HG03575 (cell line): ENCODE results near the gene RSF1.

Source experiments
- ATAC-seq: cut with Tn5 transposase; IDR thresholded peaks from one replicate; pipeline ENCODE4 v1.9.1; 2021; ENCODE audit not compliant: unreplicated experiment, insufficient number of reproducible peaks, low FRiP score; ENCODE audit errors: extremely low read depth

The RSF1 gene

DNA sequence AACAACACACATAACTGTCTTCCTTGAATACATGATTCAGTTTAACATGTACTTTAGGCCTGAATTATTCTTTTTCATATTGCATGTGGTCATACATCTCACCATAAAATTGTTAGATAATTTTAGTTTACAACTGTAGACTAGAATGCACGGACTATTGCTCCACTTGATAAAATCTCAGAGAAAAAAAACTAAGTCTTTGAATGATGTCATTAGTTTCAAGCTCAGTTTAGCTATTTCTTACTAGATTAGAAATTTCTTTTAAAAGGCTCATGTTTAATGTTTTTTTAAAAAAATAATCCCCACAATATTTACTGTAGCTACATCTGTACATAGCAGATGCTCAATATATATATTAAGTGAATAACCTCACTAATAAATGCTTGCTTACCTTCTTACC lies 5.1 kb downstream of the RSF1 start:
- ATAC-seq = no peak

DNA sequence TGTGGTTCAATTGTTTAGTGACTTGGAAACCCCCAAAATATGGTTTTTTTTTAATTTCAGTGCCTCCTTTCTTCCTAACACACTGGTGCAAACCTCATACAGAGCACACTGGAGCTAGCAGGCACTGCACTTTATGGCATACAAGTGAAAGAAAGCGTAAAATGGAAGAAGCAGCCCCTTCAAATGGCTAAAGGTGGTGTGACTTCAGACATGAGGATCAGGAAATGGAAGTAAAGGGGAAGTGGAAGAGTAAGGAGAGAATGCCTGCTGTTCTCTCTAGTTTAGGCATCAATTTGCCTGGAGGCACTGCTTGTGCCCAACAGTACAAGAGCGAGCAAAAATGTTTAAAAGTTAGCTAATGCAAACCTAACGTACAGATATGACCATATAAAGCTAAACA lies 5.7 kb downstream of the RSF1 start:
- no peak for ATAC-seq

DNA sequence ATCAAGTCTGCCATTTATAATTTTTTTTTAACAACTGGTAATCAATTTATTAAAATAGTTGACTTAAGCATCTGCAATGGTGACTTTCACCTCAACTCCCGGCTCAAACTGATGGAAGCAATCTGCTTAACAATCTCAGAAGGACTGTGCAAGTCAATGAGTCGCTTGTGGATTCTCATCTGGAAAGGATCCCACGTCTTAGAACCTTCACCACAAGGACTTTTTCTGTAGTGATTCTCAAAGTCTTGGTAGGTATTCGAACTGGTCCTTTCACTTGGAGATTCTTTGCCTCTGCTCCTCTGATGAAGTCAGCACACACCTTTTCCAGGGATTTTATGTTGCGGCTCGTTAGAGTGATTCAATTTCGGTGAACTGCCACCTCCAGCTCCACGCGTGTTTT lies 7.3 kb downstream of the RSF1 start:
- ATAC-seq = no peak

GRCh38 chr11:77806993-77807392 lies 13.5 kb downstream of the RSF1 start:
- no peak for ATAC-seq

DNA sequence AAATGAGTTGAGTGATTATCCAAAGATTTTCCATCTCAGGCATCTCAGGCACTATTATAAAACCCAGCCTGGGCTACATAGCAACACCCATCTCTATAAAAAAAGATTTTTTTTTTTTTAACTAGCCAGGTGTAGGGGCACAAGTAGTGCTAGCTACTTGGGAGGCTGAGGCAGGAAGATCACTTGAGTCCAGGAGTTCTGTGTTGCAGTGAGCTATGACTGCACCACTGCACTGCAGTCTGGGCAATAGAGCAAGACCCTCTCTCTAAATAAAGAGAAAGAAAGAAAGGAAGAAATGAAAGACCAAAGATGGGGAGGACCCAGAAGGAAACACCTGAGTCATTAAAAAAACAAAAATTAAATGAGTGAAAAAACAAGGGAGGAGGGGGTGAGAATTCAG lies 14.1 kb downstream of the RSF1 start:
- no peak for ATAC-seq

GRCh38 chr11:77801477-77801876 lies 19.0 kb downstream of the RSF1 start:
- ATAC-seq = no peak

- no peak for ATAC-seq
Observed at GRCh38 chr11:77800449-77800848, 20.1 kb downstream of the RSF1 start.

DNA sequence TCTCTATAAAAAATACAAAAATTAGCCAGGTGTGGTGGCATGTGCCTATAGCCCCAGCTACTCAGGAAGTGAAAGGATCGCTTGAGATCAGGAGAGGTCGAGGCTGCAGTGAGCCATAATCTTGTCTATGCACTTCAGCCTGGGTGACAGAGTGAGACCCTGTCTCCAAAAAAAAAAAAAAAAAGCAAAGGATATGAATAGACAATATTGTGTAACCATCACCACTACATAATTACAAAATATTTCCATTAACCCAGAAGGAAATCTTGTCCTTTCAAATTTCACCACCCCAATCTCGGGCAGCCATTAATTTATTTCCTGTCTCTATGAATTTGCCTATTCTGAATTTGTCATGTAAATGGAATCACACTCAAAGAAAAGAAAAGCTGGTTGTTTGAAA lies 21.2 kb downstream of the RSF1 start:
- ATAC-seq = no peak

- no peak for ATAC-seq
Observed at GRCh38 chr11:77793972-77794371, 26.6 kb downstream of the RSF1 start.

- ATAC-seq = no peak
Observed at GRCh38 chr11:77791301-77791700, 29.2 kb downstream of the RSF1 start.

- ATAC-seq = no peak
Observed at GRCh38 chr11:77789731-77790476, 30.6 kb downstream of the RSF1 start.

DNA sequence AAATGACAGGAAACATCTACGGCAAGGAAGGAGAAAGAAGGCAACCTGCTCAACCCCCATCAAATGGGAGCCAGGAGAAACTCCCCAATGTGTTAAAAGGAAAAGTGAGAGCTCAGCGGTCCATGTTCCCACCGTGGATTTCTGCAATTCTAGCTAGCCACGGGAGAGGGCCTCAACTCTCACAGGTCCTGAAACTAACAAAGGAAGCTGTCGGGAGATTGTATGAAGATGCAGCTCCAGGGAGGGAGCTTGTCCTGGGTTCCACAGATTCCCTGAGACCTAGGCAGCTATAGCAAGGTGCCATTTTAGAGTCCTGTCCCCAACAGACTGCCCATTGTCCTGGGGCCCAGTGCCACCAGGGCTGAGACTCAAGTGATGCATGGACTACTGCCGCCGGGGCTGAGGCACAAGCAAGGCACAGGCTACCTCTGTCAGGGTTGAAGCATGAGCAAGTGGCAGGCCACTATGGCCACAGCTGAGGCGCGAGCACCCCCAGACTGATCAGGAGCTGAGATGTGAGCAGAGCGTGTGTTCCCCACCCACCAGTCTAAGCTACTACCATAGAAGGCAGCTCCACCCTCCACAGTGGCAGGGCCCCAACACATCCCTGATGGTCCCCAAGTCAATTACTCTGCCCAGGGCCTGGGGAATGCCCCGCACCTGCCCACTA lies 31.3 kb downstream of the RSF1 start:
- ATAC-seq = no peak

DNA sequence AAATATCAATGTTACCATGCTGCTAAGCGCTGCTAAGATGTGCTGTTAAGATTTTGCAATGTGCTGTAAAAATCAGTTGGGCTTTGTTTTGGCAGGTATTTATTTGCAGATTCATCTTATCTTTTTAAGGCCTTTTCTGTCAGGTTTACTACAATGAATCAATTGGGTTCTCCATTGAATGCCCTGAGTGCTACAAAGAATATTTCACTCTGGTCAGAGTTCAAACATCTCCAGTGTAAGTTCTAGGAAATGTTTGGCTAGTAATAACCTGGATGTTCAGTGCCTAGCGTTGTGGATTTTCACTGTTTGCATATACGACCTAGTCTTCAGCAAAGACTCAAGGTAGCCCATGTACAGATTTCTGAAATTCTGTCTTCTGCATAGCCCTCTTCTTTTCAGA lies 36.0 kb downstream of the RSF1 start:
- no peak for ATAC-seq

DNA sequence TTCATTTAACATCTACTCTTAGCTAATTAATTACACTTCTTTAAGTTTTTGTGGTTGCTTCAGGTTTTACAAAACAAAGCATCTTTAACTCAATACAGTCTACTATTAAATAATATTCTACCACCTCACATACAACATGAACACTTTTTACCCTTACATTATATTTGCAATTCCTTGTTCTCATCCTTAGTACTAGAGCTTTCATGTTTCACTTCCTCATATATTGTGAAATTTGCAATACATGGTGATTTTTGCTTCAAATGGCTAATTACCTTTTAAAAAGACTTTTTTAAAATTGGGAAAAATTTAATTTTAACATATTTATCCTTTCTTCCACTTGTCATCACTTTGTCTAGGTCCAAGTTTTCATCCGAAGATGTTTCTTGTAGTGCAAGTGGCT lies 37.5 kb downstream of the RSF1 start:
- no peak for ATAC-seq

GRCh38 chr11:77779935-77780334 lies 40.6 kb downstream of the RSF1 start:
- no peak for ATAC-seq

GRCh38 chr11:77778549-77778948 lies 42.0 kb downstream of the RSF1 start:
- no peak for ATAC-seq

DNA sequence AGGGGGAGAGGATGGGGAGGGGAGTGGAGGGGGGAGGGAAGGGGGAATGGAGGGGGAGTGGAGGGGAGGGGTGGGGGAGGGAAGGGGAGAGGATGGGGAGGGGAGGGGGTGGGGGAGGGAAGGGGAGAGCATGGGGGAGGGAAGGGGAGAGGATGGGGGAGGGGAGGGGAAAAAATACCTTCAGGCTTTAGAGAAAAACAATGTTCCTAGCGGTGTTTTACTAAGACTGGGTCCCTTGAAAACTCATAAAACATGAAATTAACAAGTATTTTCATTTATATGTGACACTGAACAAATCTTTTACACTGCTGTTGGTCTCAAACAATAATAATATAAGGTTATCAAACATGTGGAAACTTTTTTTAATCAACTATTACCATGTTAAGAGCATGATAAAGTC lies 42.4 kb downstream of the RSF1 start:
- ATAC-seq = no peak

GRCh38 chr11:77776455-77776854 lies 44.1 kb downstream of the RSF1 start:
- no peak for ATAC-seq

GRCh38 chr11:77775936-77776335 lies 44.6 kb downstream of the RSF1 start:
- no peak for ATAC-seq

DNA sequence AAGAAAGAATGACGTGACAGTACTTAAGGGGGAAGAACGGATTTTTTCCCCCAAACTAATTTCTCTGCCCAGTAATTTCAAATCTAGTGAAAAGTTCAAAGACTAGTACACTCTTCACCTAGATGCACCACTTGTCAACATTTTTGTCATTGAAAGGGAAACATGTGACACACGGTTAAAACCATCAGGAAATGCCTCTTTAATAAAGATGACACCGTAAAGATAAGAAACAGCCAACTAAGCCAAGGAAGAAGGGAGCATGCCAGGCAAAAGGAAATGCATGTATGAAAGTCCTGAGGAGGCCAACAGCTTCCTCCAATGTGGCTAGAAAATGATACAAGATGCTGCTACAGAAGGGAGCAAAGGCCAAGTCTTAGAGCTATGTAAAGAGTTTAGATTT lies 49.4 kb downstream of the RSF1 start:
- ATAC-seq = no peak

DNA sequence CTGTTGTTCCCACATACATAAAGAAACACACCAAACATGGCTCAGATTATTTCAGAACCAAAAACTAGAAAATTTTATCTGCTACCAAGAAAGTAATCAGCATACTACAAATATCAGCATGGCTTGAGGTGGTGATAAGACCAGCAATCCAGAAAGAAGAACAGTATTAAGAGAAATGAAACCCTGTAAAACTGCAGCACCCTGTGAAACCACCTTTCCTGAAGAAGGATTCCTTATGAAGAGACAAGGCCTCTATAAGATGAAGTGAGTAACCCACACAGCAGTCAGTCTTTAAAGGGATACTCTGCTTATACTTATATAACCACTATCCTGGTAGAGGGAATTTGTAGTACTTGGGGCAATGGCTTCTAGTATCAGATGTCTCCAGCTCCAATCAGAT lies 49.9 kb downstream of the RSF1 start:
- no peak for ATAC-seq
